Left lung (tissue), 10 donors: ENCODE measurements around the gene S100A6. TPM values are rescaled to one million over a fixed set of nuclear protein-coding genes. Genes with fewer than 3 reads are reported as not detected.
"Not testable (repeated sequence)": the region's sequence is repeated elsewhere in the genome, so short reads cannot be mapped to it uniquely, and the experiment has no call there.

Experiments used
- ATAC-seq: fragments of 200-7000 bp; cut with Tn5 transposase; one replicate; pipeline ENCODE4 v1.9.1; 2020; ENCODE audit warnings: moderate library complexity
- DNase-seq, 4 donors: peaks; one replicate each; pipeline ENCODE4 v3.0.0-alpha.2; 2013 to 2020
- H3K27ac ChIP-seq, 2 donors: fragments of 200-600 bp; sonication (generic) in 1 of 2; one replicate each; pipeline versions ENCODE4 v1.5.0 to v1.8.0; 2020 to 2021
- H3K27me3 ChIP-seq, 2 donors: fragments of 200-600 bp; sonication (generic) in 1 of 2; one replicate each; pipeline versions ENCODE4 v1.5.0 to v1.8.0; 2020 to 2021
- H3K36me3 ChIP-seq, 2 donors: fragments of 200-600 bp; sonication (generic) in 1 of 2; one replicate each; pipeline versions ENCODE4 v1.5.0 to v1.8.0; 2020 to 2021
- H3K4me1 ChIP-seq, 2 donors: fragments of 200-600 bp; one replicate each; pipeline ENCODE4 v1.8.0; 2021
- H3K4me3 ChIP-seq, 2 donors: fragments of 200-600 bp; sonication (generic) in 1 of 2; one replicate each; pipeline versions ENCODE4 v1.5.0 to v1.8.0; 2020 to 2021; ENCODE audit warnings: mild to moderate bottlenecking in 1 of 2
- H3K9me3 ChIP-seq, 2 donors: fragments of 200-600 bp; sonication (generic) in 1 of 2; one replicate each; pipeline versions ENCODE4 v1.5.0 to v1.8.0; 2020 to 2021
- CTCF ChIP-seq, 2 donors: fragments of 200-600 bp; sonication (generic) in 1 of 2; IDR thresholded peaks; one replicate each; pipeline versions ENCODE4 v1.5.0 to v1.8.0; 2021; ENCODE audit warnings: antibody characterized with exemption in 2 of 2
- intact Hi-C, 2 donors: fragments of 100-400 bp; cut with DNase I; formaldehyde crosslinking; loops; one replicate each; pipeline versions ENCODE4 v1.11.2 to v1.14.2; 2022
- polyA plus RNA-seq, 6 donors: library from polyadenylated mRNA; unstranded; fragments of 120-200 nt; gene quantifications; one replicate each; pipeline ENCODE4 v1.2.1, GENCODE V29; 2013; ENCODE audit not compliant: insufficient read length in 6 of 6
- total RNA-seq, 2 donors: library from RNA; stranded (reverse); fragmentation: NEBNext Ultra II Directional; extraction: Animal tissue kit (Norgen Biotek cat#: 25700); gene quantifications; one replicate each; pipeline ENCODE4 v1.2.1, GENCODE V29; 2021
- donor health status: DM: no; HTN: yes; CAD: no.
- donor health status: DM: no; HTN: no; CAD: no.

Gene S100A6
- total and polyA plus RNA-seq, 8 donors: 156 to 1,797 (median 210) TPM

DNA sequence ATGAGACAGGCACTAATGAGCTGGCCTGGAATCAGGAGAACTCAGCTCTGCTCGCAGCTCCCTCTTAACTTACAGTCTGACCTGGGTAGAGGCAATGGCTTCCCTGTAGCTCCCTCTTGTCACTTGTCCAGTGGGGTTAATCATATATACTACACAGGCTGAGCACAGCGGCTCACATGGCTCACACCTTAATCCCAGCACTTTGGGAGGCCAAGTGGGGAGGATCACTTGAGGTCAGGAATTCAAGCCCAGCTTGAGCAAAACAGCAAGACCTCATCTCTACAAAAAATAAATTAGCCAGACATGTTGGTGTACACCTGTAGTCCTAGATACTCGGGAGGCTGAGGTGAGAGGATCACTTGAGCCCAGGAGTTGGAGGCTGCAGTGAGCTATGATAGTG lies 4.2 kb downstream of the S100A6 start:
- H3K4me3 ChIP-seq: no peak overlapping the region
- intact Hi-C loops: loop anchor here in 1 of 2 donors (5.0 kb wide), 1 partner anchor 36 kb away; the partner anchor contains the start of gene S100A2
- no peaks in the 10 kb centered on the region for H3K27me3 ChIP-seq
- peak overlapping the region in 1 of 2 donors; percentile 99 for H3K27ac ChIP-seq
- H3K36me3 ChIP-seq: peaks cover 0 to 19% of the 10 kb centered on the region in 2 donors
- ATAC-seq: no peak
- TF ChIP-seq CTCF (IDR thresholded peaks at IDR 0.05): no peak
- no peak for DNase-seq
- peaks cover 10 to 52% of the 10 kb centered on the region in 2 donors for H3K4me1 ChIP-seq
- no peaks in the 10 kb centered on the region for H3K9me3 ChIP-seq

DNA sequence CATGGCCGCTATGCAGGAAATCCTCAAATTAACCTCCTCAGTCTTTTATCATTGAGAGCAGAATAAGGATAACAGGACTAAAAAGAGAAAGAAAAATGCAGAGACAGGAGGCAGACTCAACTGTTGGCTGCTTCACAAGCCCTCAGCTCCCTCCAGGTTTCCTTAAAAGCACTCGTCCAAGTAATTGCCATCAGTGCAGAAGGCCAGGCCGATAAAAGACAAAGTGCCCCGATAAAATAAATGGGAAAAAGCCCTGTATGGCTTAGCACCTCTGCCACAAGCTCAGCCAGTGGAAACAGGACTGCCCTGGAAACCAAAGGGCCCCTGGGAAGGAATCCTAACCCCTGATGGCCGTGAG lies 8.1 kb downstream of the S100A6 start:
- Histone ChIP-seq H3K27ac (no peak overlapping the region), H3K4me1 (peaks cover 0 to 31% of the 10 kb centered on the region in 2 donors), H3K9me3 (no peaks in the 10 kb centered on the region), H3K36me3 (peaks cover 0 to 4% of the 10 kb centered on the region in 2 donors), H3K4me3 (no peak overlapping the region), H3K27me3 (no peaks in the 10 kb centered on the region)
- no peak for ATAC-seq
- no peak for DNase-seq
- intact Hi-C loops: no loop called here
- no peak for TF ChIP-seq CTCF (IDR thresholded peaks at IDR 0.05)

- ATAC-seq: no peak
- TF ChIP-seq CTCF (IDR thresholded peaks at IDR 0.05): no peak
- Histone ChIP-seq H3K9me3 (no peaks in the 10 kb centered on the region), H3K4me3 (no peak overlapping the region), H3K36me3 (peaks cover 0 to 4% of the 10 kb centered on the region in 2 donors), H3K27me3 (no peaks in the 10 kb centered on the region), H3K27ac (no peak overlapping the region), H3K4me1 (peaks cover 0 to 26% of the 10 kb centered on the region in 2 donors)
- no peak for DNase-seq
- intact Hi-C loops: no loop called here
Observed at GRCh38 chr1:153527023-153527682, 8.6 kb downstream of the S100A6 start.

DNA sequence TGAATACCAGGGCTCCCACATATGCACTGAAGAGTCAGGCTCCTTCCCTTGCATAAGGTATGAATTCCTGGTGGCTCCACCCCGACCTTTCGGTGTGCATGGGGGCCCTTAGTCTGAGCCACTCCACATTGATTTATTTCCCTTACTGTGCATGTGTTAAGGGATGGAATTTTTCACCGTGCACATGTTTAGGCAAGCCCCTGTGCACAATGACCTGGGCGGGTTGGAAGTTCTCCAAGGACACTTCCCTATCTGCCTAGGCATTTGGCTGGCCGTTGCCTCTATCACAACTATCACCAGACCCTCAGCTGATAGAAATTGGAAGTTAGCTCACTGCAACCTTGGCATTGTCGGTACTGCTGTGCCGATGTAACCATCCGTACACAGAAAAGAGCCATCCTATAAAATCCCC lies 9.7 kb downstream of the S100A6 start:
- TF ChIP-seq CTCF (IDR thresholded peaks at IDR 0.05): no peak
- Histone ChIP-seq H3K4me3 (no peak overlapping the region), H3K36me3 (peaks cover 0 to 4% of the 10 kb centered on the region in 2 donors), H3K27ac (peak overlapping the region in 1 of 2 donors; percentile 5), H3K4me1 (peaks cover 0 to 17% of the 10 kb centered on the region in 2 donors), H3K27me3 (no peaks in the 10 kb centered on the region), H3K9me3 (no peaks in the 10 kb centered on the region)
- ATAC-seq (no peak), DNase-seq (no peak)
- intact Hi-C loops: no loop called here

GRCh38 chr1:153525088-153525728 lies 10.6 kb downstream of the S100A6 start:
- intact Hi-C loops: no loop called here
- TF ChIP-seq CTCF (IDR thresholded peaks at IDR 0.05): no peak
- peak overlapping the region in 1 of 2 donors; percentile 5 for H3K27ac ChIP-seq

GRCh38 chr1:153522353-153523048 lies 13.3 kb downstream of the S100A6 start:
- H3K4me1 ChIP-seq: peaks cover 0 to 24% of the 10 kb centered on the region in 2 donors
- intact Hi-C loops, H3K9me3 ChIP-seq, ATAC-seq, H3K27me3 ChIP-seq, H3K36me3 ChIP-seq, H3K4me3 ChIP-seq, H3K27ac ChIP-seq, DNase-seq: not testable (repeated sequence)

More at GRCh38 chr1:153525088-153525728, 10.6 kb downstream of the S100A6 start:
- no peaks in the 10 kb centered on the region for H3K9me3 ChIP-seq
- DNase-seq: no peak
- no peaks in the 10 kb centered on the region for H3K27me3 ChIP-seq
- ATAC-seq: peak; percentile 51
- peaks cover 0 to 4% of the 10 kb centered on the region in 2 donors for H3K36me3 ChIP-seq
- peaks cover 0 to 17% of the 10 kb centered on the region in 2 donors for H3K4me1 ChIP-seq
- H3K4me3 ChIP-seq: no peak overlapping the region

GRCh38 chr1:153521808-153522207 lies 14.0 kb downstream of the S100A6 start:
- DNase-seq, intact Hi-C loops, H3K9me3 ChIP-seq, H3K27ac ChIP-seq, H3K4me3 ChIP-seq, H3K36me3 ChIP-seq, ATAC-seq, H3K27me3 ChIP-seq: not testable (repeated sequence)
- H3K4me1 ChIP-seq: peaks cover 0 to 22% of the 10 kb centered on the region in 2 donors
